Astrocyte (in vitro differentiated cells and primary cell): ENCODE results near the gene DIDO1.

Experiments
- CTCF ChIP-seq: IDR thresholded peaks from 2 replicates; pipeline ENCODE4 v1.5.1; 2011; ENCODE audit warnings: low read depth, mild to moderate bottlenecking, inconsistent platforms, low read length, moderate library complexity; ENCODE audit not compliant: insufficient read depth
- EZH2 ChIP-seq: IDR thresholded peaks from 2 replicates; pipeline ENCODE4 v1.6.1; 2012; ENCODE audit warnings: mild to moderate bottlenecking, low read length, inconsistent platforms; ENCODE audit not compliant: insufficient read depth

GRCh38 chr20:62895539-62895938, 30.8 kb downstream of the DIDO1 start:
- TF ChIP-seq CTCF: no peak
- no peak for TF ChIP-seq EZH2
